ENCODE measurements around the gene ARX.
A peak's percentile ranks its signal among the peaks of the same experiment; 100 is the strongest.

DNA sequence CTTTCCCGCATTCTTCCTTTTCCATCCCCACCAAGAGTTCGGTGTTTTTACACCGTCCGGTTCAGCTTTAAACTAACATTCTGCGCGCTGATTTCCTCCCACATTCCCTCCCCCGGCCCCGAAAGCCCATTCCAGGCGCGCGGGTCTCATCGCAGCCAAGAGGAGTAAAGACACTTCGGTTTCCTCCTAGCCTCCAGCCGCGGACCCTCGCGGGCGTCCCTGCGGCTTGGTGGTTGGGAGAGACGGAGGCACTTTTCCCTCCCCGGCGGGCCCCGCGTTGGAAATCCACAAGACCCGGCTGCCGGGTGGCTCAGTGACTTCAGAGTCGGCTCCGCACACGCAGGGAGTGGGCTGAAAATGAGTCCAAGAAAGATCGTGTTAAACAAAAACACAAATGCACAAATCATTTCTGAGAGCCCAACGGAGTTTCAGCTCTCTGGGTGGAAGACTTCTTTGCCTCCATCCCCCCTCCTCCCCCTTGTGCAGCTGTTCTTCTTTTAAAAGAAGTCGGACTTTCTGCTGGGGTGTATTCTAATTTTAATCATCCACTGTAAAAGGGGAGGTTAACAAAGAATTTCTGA is 2.0 kb upstream of the ARX start:
- TF ChIP-seq CTCF (IDR thresholded peaks at IDR 0.05) (no peak), POLR2A (IDR thresholded peaks at IDR 0.05) (peak; percentile 19), EP300 (IDR thresholded peaks at IDR 0.05) (no peak)

Data from ovary (tissue), 3 donors.